Measurements from ENCODE around the gene IL17C. TPM values are rescaled to one million over a fixed set of nuclear protein-coding genes. Genes with fewer than 3 reads are reported as not detected.

Gene IL17C
- total and polyA plus RNA-seq, 10 of the 15 experiments (the other 5 are each of a cell fraction or from before 2014, with no cell fraction given) = not detected

DNA sequence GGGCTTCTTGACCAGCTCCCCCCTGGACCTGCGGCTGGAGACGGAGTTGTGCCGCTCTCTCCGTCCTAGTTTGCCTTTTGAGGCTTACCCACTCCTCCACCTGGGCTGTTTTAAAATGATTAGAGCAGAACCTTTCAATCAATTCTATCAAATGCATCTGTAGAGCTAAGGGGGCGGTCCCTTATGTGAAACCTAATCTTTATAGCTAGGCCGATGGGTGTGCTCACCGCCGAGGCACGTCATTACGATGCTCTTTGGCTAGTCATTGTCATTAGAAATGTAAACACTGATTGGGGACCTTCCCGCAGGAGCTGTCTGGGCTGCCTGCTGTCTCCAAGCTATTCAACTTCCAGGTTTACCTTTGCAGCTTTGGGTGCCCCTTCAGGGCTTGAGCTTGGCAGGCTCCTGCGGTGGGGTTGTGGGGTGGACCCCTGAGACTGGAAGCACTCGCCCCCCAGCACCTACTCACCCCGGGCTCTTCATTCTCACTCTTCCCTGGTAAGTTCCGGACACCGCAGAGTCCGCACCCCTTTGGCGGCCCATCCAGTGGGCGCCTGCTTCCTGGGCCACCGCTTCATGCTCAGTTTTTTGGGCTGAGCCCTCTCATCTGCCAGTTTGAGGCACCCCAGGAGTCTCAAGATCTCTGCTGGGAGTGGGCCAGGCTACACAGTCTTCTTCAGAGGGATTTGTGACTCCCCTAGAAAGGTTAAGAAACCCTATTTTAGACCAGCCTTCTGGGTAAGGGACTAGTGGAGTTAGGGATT, 20.9 kb upstream of the IL17C start (continued):
- TF ChIP-seq ZNF687 (IDR thresholded peaks at IDR 0.05) = no peak
- no peak for TF ChIP-seq ETV6 (conservative IDR thresholded peaks at IDR 0.05 in 1 of 2, IDR thresholded peaks at IDR 0.05 in 1 of 2; ENCODE audit: borderline replicate concordance in 1 of 2, low read depth in 1 of 2)

DNA sequence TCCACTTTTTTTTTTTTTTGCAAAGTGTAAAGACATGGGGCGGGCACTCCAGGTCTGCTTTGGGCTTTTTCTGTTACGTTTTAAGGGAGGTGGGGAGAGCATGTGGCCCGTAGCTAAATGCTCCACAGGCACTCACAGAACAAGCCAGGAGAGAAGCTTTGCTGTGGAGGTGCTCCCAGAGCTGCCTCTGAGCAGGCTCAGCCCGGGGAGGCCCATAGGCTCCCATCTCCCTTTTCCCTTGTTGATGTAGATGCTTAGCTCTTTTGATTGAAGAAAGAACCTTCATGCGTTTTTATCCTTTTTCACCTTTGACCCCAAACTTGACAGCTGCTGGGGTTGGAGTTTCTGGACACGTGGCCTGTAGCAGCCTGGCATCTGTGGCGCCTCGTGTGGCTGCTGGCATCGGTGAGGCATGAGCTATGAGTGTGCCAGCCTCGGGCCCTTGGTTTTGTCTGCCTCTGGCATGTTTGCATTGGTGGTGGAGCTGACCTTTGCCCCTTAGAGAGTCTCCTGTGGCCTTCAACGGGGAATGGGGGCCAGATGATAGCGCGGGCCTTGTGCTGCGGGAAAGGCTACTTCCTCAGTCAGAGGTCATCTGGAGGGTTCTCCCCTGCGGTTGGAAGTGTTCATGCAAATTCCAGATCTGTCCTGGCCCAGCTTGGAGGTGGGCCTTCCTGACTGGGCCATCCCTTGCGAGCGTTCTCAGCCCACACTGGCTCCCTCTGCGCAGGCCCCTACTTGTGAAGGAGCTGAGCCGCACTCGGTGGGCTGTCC, 20.0 kb upstream of the IL17C start:
- Histone ChIP-seq H3K27ac (ENCODE audit: control insufficient read depth, insufficient read depth) (no peak overlapping the region), H2AFZ (ENCODE audit: control insufficient read depth, low read depth, low read length) (no peak overlapping the region), H3K9me3 (replicated peaks; ENCODE audit: control insufficient read depth, insufficient read depth, low read length) (no peaks in the 10 kb centered on the region), H3K36me3 (ENCODE audit: control insufficient read depth in 2 of 2, insufficient read depth in 2 of 2, low read length in 1 of 2) (peaks cover 7 to 39% of the 10 kb centered on the region in 2 experiments; a peak in 3 of 4 replicates), H3K9ac (ENCODE audit: control insufficient read depth, insufficient read depth, low read length) (no peak overlapping the region), H3K4me1 (ENCODE audit: control insufficient read depth, insufficient read depth, low read length) (no peaks in the 10 kb centered on the region), H3K27me3 (replicated peaks in 1 of 2; ENCODE audit: control insufficient read depth in 2 of 2, insufficient read depth in 2 of 2, low read length in 1 of 2) (no peaks in the 10 kb centered on the region), H4K20me1 (ENCODE audit: control insufficient read depth, insufficient read depth) (no peaks in the 10 kb centered on the region), H3K79me2 (ENCODE audit: control insufficient read depth, insufficient read depth, low read length) (no peaks in the 10 kb centered on the region), H3K4me2 (ENCODE audit: control insufficient read depth, insufficient read depth) (no peak overlapping the region), H3K4me3 (no peak overlapping the region)
- in situ Hi-C loops (cut with MboI) = no loop called here
- RAD21 ChIA-PET (ENCODE audit: unreplicated experiment) = no interaction called here
- DNase-seq (ENCODE audit: low read depth, low spot score) = no peak
- SMC1A ChIA-PET (ENCODE audit: uncharacterized antibody, unreplicated experiment) = no interaction called here
- TF ChIP-seq SMC3 (IDR thresholded peaks at IDR 0.05; ENCODE audit: borderline replicate concordance, low read length) (no peak), SMAD5 (IDR thresholded peaks at IDR 0.05; ENCODE audit: low read depth) (no peak)
- intact Hi-C loops (cut with micrococcal nuclease; ENCODE audit: unreplicated experiment) = no loop called here
- CTCF ChIA-PET = interaction anchor here (1.0 kb wide), 1 partner anchor 60 kb away, joined by 3 read pairs; no protein-coding TSS in a partner anchor
- POLR2A ChIA-PET = no interaction called here
- no peak for ATAC-seq
- no peak for FAIRE-seq
- BruUV-seq (replicated peaks) = no TSS peak
- 90% methylated on average over 20 of the region's 20 CpGs for WGBS (ENCODE audit: insufficient coverage, insufficient replicate concordance, low lambda C conversion rate, missing lambda C conversion rate)
